Myometrial cell (primary cell): ENCODE data around the gene PBX2. TPM values are rescaled to one million over a fixed set of nuclear protein-coding genes. Genes with fewer than 3 reads are reported as not detected.

Source experiments
- total RNA-seq: library from RNA; depleted of rRNA; stranded (reverse); fragments of >200 nt; gene quantifications from 2 replicates; pipeline ENCODE4 v1.2.3, GENCODE V29; 2015

PBX2 gene, protein sequence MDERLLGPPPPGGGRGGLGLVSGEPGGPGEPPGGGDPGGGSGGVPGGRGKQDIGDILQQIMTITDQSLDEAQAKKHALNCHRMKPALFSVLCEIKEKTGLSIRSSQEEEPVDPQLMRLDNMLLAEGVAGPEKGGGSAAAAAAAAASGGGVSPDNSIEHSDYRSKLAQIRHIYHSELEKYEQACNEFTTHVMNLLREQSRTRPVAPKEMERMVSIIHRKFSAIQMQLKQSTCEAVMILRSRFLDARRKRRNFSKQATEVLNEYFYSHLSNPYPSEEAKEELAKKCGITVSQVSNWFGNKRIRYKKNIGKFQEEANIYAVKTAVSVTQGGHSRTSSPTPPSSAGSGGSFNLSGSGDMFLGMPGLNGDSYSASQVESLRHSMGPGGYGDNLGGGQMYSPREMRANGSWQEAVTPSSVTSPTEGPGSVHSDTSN
- 34.3 and 34.9 TPM in 2 replicates for total RNA-seq

DNA sequence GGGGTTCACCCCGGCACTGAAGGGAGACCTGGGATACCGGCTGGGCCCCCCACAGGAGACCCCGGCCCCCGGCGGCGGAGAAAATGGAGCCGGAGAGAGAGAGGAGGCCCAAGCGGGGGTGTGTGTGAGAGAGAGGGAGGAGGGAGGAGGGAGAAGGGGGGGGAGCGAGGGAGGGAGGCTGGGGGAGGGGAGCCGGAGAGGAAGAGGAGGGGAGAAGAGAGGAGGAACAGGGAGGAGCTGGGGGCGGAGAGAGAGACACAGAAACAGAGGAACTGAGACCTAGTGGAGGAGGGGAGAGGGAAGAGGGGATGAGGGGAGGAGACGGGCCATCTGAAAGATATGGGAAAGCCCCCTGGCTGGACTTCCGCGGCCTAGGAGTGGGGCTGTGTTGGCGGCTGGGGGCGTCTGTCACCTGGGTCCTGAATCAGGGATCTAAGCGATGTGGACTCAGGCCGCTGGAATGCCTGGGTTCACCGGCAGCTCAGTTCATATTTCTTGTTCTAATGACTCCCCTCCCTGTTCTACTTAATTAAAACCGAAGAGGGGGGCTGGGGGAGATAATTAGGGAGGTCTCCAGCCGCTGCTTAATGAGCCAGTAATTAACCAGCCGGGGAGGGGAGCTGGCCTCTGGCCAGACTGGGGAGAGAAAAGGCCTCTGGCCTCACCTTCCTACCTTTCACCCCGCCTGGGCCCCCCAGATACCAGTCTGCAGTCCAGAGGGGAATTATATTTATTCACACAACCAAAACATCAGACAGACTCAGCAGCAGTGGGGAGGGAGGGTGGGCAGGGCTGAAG is at the start of gene PBX2:
Gene PBX2, minus strand, starts transcription at position 149 of the 798 bp plus-strand sequence. CDS start 287 bp downstream, outside the sequence.

DNA sequence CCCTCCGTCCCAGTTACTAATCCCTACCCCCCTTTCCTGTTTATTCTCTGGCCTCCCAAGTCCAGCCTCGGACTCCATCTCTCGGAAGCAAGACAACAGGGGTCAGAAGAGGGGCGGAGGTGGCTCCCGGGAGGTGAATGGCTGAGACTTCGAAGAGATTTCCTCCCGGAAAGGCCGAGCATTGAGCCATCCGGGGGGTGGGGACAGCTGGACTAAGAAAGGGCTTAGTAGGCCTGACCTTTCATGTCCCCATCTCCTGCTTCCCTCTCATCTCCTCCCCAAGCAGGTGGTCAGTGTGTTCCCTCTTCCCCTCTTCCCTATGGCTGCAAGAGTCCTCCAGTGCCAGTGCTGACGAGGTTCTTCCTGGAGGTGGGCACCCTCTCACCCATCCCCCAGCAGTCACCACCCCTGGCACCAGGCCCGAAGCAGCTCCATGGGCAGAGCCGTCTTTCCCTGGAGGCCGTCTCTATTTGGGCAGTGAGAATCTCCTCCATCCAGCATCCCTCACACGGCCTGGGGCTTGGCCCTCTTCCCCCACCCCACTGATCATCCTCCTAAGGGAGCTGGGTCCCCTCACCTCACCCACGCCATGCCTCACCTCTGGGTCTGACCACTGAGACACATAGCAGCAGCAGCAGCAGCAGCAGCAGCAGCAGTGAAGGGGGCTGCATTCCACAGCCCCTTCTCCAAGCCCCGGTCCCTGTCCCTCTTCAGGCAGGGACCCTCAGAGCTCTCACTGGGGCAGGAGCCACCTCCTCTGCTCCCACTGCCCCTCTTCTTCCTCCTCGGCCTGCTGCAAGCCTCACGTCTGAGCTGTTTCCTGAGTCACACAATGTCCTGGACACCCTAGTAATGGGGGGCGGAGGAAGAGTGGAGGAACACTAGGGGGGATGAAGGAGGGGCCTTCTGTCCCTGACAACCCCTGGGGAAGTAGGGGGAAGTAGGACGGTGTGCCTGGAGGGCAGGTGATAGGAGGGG is 33.5 kb upstream of the PBX2 start, which contains the start of gene NOTCH4:
Gene NOTCH4, minus strand, starts transcription at position 810 of the 978 bp plus-strand sequence. Its CDS starts 139 bp downstream, at position 671.

DNA sequence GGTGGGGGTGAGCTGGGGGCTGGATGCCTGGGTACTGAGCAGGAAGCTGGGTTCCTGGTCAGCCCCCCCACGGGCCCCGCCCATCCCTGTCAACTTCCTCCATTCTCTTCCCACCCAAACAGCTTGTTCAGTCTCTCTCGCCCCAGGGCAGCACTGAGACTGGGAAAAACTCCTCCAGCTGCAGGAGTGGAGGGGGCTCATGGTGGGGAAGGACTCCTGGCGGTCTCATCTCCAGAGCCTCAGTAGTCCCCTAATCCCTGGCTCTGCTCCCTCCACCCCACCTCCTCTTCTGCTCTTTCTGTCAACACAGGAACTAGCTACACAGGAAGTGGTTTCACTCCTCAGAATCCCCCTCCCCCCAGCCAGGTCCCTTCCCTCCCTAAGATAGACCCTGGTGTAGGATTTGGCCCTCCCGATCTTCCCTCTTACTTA is 2.6 kb upstream of the PBX2 start, which contains the start of gene GPSM3:
Gene GPSM3, minus strand, starts transcription at position 36 of the 432 bp plus-strand sequence. CDS start 130 bp downstream, outside the sequence.

DNA sequence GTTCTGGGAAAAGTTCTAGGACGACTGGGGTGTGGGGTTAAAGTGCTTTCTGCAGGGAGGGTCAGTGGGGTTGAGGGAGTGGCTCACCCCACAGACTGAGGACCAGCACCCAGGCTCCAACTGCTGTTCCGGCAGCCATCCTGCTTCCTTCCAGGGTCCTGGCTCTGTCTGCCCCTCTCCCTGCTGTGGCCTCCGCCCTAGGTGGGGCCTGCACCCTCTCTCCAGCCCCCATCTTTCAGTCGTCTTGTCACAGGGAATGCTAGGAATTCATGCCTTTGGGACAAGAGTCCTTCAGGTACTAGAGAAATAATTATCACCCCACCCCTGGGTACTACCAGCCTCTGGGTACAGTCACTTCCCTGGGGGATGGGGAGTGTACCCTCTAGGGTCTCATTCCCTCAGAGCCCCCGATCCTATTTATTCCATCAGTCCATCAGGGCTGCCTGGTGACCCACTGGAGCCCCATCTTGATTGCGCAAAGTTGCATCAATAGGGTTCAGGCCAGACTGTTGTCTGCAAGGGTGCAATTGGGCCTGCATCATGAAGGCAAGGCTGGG is 5.8 kb downstream of the PBX2 start, which contains the start of gene AGER:
Gene AGER, minus strand, starts transcription at position 170 of the 557 bp plus-strand sequence. Its CDS starts 31 bp downstream, at position 139.

DNA sequence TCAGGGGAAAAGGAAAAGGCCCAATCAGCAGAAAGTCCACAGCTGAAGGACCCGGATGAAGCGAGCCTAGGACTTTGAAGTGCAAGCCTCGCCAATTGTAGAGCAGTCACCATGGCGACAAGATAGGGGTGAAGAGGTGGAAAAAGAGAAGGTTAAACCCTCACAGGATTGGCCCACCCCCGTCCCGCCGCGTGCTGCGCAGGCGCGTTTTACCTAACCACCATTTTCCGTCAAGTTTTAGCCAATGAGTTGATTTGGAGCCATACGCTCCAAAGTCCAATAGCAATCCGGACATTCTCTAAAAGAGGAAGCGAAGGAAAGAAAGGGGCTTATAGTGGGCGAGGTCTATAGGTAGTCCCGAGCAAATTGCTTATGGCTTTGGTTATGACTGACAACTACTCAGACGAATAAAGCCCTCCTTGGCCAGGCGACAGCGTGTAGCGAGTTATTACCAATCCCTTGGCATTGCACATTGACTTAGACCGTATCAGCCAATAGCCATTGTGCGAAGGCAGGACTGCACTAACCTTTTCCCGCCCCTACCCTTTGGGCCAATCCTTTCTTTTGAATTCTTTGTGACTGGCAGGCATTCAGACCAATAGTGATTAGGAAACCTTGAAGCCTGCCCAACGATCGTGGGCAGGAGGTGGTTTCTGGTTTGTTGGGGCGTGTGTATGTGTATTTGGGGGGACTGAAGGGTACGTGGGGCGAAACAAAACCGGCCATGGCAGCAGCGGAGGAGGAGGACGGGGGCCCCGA is 12.0 kb downstream of the PBX2 start, which contains the start of gene RNF5:
Gene RNF5, plus strand, starts transcription at position 618 of the 759 bp plus-strand sequence. Its CDS starts 107 bp downstream, at position 725.

DNA sequence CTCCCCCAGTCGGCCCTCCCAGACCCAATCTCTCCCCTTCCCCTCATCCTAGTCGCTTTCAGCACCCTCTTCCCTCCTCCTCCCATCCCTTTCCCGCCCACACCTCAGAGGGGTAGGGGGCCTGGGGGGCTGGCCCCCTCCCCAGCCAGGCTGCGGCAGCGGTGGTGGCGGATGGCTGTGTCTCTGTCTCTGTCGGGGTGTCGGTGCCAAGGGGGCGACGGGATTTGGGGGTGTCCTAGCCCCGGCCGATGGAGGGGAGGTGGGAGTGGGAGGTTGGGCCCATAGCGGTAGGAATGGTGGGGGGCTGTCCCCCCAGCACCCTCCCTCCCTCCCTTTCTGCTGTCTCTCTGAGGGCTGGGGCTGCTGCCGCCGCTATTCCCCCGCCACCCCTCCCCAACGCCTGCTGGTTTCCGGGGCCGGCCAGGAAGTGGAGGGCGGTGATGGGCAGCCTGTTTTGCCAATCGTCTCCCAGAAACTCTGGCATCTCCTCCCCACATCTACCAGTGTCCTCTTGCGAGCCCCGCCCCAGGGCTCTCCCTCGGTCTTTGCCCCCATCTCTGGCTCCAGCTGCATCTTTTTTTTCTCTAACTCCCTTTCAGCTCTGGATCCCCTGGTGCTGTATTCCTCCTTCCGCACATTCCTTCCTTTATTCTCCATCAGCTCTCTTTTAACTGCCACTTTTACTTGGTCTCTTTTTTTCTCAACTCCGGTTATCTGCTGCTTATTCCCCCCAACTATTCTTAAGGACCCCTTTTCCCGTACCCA is 14.1 kb downstream of the PBX2 start, which contains the start of gene AGPAT1:
Gene AGPAT1, minus strand, starts transcription at position 374 of the 765 bp plus-strand sequence. CDS start 4,588 bp downstream, outside the sequence.

DNA sequence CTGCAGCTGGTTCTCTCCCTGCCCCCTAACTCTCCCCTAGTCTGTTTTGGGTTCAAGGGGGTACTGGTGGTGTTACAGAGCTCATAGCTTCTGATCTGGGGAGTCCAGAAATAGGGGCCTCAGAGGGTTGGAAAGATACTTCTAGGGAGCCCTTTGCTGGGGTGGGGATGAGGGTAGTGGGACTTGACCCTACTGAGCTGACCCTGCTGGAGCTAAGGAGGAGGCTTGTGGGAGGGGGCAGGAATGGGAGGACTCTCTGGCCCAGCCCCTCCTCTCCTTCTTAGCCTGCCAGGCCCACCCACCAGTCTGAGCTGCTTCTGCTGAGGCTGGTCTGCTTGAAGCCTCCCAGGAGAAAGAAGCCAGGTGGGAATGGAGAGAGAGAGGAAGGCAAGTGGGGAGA is 25.7 kb downstream of the PBX2 start, which contains the start of gene EGFL8:
Gene EGFL8, plus strand, starts transcription at position 301 of the 400 bp plus-strand sequence. CDS start 1,571 bp downstream, outside the sequence.

DNA sequence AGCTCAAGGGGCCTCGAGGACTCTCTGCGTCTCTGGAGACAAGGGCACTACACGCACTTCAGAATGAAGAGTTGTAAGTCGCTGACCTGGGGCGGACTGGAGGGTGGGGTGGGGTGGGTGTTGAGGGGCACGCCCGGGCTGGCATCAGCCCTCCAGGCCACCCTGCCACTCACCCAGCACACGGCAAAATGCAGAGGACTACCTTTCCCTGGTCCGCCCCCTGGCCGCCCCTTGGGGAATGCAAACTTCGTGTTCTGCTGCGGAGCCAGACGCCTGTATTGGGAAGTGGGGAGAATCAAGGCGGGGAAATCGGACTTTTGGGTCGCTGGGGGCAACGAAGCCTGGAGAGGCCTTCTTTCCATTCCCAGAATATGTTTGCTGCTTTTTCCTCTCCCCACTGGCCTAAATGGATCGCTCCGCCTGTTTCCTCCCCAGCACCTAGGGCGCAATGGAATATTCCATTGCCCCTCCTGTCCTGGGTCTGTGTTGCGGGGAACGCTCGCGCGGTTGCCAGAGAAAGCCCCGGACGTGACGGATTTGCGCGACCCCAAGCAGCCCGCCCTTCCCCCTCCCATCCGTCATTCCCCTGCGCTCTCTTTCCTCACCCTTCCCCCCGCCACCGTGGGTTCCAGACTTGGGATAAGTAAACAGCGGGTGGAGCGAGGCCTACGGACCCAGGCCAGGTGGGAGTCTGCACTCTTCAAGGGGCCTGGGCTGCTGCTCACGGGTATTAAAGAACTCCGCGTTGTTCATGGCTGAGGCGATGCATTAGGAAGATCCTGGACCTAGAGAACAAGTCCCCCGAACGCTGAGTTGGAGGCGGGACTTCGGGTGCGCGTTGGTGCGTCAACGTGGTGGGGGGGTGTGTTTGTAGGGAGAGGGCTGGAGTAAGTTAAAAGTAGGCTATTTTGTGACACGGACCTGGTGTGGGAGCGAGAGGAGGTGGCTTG is 36.2 kb downstream of the PBX2 start, which contains the start of gene PPT2:
Gene PPT2, plus strand, starts transcription at position 578 of the 950 bp plus-strand sequence. CDS start 454 bp downstream, outside the sequence.

DNA sequence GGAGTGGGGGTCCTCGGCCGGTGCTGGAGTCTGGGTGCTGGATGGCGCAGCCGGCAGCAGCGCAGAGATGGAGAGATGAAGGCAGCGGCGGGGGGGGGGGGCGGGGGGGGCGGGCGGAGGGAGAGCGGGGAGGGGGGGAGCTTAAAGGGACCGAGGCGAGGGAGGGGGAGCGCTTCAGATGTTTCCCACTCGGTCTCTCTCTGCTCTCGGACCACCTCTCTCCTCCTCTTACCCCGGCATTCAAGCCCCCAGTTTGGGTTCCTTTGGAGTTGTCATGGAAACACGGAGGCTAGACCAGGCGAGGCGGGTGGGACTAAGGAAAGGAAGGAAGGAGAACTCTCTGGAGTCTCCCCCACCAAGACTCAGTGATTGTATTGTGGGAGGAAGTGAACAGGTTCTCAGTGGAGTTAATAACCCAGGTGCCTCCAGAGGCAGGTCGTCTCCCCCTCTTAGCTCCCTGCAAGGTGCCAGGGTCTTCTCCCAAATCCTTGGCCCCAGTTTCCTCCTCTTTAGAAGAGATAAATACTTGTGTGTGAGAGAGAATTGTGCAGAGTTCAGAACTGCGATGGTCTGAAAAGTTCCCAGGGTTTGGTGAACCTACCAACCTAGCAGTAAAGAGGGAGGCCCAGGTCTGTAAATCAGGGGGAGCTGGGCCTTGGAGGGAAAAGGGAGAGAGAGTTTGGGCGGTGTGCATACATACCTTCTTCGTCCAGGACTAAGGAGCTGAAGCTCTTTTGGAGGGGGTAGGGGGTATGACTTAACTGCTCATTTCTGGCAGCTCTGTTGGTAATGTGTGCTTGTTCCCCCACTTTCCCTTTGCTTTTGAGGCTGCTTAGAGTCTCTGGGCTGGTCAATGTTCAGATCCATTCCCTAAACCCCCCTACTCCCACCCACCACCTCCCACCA is 37.9 kb downstream of the PBX2 start, which contains the start of gene PRRT1:
Gene PRRT1, minus strand, starts transcription at position 77 of the 906 bp plus-strand sequence. CDS start 112 bp downstream, outside the sequence.

Other genes with a start within 250 kb of the PBX2 start
- 0.86 and 1.6 TPM in 2 replicates for gene CFB, start 244.1 kb downstream of the PBX2 start, total RNA-seq
- 133 and 192 TPM in 2 replicates for gene NELFE, start 231.2 kb downstream of the PBX2 start, total RNA-seq
- 52.8 and 85.6 TPM in 2 replicates for gene SKIC2, start 231.0 kb downstream of the PBX2 start, total RNA-seq
- 12.7 and 16.1 TPM in 2 replicates for gene DXO, start 218.1 kb downstream of the PBX2 start, total RNA-seq
- 5.0 and 8.1 TPM in 2 replicates for gene C4A, start 208.1 kb downstream of the PBX2 start, total RNA-seq
- gene C4B, start 175.4 kb downstream of the PBX2 start, total RNA-seq, result 3.7 and 6.6 TPM in 2 replicates
- 1.4 TPM in 1 of 2 replicates, not detected in the other for gene CYP21A2, start 151.8 kb downstream of the PBX2 start, total RNA-seq
- gene TNXB, start 80.9 kb downstream of the PBX2 start, total RNA-seq, result 0.29 and 1.4 TPM in 2 replicates
- gene ATF6B, start 62.0 kb downstream of the PBX2 start, total RNA-seq, result 20.4 and 21.3 TPM in 2 replicates
- gene FKBPL, start 59.9 kb downstream of the PBX2 start, total RNA-seq, result 4.4 and 10.4 TPM in 2 replicates
- gene PRRT1, start 38.3 kb downstream of the PBX2 start, total RNA-seq, result not detected in 2 replicates
- 13.5 and 21.3 TPM in 2 replicates for gene PPT2, start 36.1 kb downstream of the PBX2 start, total RNA-seq
- gene EGFL8, start 25.6 kb downstream of the PBX2 start, total RNA-seq, result 1.2 TPM in 1 of 2 replicates, not detected in the other
- gene AGPAT1, start 14.1 kb downstream of the PBX2 start, total RNA-seq, result 67.0 and 69.8 TPM in 2 replicates
- 48.2 and 69.5 TPM in 2 replicates for gene RNF5, start 11.8 kb downstream of the PBX2 start, total RNA-seq
- gene AGER, start 5.9 kb downstream of the PBX2 start, total RNA-seq, result 2.3 and 5.5 TPM in 2 replicates
- gene GPSM3, start 2.4 kb upstream of the PBX2 start, total RNA-seq, result 6.6 and 9.9 TPM in 2 replicates
- 0.58 and 1.4 TPM in 2 replicates for gene NOTCH4, start 33.9 kb upstream of the PBX2 start, total RNA-seq
- gene TSBP1, start 181.7 kb upstream of the PBX2 start, total RNA-seq, result not detected in 2 replicates
- gene BTNL2, start 217.0 kb upstream of the PBX2 start, total RNA-seq, result not detected in 2 replicates
- not detected in 2 replicates for gene HLA-DRA, start 249.7 kb upstream of the PBX2 start, total RNA-seq